Measurements from ENCODE around the gene LINGO1. TPM values are rescaled to one million over a fixed set of nuclear protein-coding genes. Genes with fewer than 3 reads are reported as not detected.

Gene LINGO1
- total RNA-seq, 4 donors from 2014 or later: 0.13 to 1.1 (median 1.0) TPM; not detected in 1

DNA sequence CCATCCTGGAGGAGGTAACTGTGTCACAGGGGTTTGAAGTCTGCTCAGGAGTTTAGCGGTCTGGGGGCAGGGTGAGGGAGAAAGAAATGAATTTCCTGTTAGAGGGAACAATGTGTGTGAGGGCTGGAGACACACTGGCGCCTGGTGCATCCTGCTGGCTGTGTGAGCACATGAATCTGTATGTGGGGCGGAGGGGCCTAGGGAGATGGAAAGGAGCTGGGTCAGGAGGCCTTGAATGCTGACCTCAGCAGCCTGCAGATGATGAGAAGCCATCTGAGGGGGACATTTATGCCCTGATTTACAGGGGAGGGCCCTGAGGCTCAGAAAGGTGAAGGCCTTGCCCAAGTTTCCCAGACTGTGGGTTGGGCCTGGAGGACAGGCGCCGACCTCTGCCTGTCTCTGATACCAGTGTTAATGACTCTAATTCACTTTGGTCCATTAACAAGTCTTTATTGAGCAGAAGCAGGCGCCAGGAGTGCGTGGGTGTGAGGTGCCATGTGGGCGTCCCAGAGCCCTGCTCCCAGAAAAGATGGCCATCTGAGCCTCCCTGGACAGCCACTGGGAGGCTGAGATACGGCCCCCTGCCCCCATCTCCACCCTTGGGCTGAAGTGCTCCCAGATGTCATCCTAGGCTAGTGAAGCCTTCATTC lies 34.8 kb downstream of the LINGO1 start:
- intact Hi-C loops (cut with DNase I): no loop called here
- WGBS, 2 donors: 89 to 90% methylated on average over 7 of the region's 9 CpGs

DNA sequence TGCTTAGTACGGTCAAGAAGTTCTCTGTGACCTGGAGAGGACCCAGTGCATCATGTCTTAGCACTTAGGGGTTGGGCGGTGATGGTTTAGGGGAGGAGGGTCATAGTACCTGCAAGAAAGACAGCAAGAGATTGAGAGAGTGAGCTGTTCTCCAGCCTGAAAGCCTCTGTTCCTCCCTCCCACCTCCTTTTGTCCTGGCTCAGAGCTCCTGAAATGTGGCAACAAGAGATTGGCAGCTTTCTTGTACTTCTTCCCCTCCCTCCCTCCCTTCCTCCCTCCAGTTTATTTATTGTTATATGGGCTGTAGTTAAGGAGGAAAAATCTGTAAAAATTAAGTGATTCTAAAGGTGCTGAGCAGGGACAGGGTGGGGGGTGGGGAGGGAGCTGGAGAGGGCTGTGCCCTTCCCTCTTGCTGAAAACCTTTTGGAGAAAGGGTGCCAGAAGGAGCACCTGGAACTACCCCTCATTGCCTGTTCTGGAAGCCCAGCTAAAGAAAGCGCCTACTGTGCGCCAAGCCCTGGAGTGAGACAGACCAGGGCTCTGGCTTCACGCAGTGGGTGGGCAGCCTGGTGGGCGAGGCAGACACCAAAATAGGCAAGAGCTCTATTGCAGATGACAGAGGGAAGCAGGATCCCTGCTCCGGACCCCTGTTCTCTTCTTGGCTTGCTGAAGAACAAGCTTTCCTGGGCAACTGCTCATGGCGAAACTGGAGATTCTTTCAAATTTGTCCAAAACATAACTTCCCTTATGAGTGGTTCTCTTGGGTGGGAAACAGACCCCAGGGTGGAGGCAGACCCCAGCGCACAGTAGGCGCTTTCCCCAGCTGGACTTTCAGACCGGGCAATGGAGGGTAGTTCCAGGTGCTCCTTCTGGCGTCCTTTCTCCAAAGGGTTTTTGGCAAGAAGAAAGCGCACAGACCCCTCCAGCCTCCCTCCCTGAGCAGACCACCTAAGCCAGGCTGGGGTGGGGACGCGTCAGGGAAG lies 35.6 kb downstream of the LINGO1 start:
- Histone ChIP-seq H3K36me3 (no peaks in the 10 kb centered on the region), H3K4me1 (no peaks in the 10 kb centered on the region), H3K4me3 (replicated peaks in 1 of 3) (no peak overlapping the region), H3K9me3 (no peaks in the 10 kb centered on the region), H3K27ac (no peak overlapping the region), H3K27me3 (no peaks in the 10 kb centered on the region)
- 94% methylated on average over 15 of the region's 15 CpGs for WGBS, 2 donors
- DNase-seq: no peak
- intact Hi-C loops (cut with DNase I): no loop called here
- no peak for TF ChIP-seq POLR2A (IDR thresholded peaks at IDR 0.05)
- TF ChIP-seq, protein P1, sequence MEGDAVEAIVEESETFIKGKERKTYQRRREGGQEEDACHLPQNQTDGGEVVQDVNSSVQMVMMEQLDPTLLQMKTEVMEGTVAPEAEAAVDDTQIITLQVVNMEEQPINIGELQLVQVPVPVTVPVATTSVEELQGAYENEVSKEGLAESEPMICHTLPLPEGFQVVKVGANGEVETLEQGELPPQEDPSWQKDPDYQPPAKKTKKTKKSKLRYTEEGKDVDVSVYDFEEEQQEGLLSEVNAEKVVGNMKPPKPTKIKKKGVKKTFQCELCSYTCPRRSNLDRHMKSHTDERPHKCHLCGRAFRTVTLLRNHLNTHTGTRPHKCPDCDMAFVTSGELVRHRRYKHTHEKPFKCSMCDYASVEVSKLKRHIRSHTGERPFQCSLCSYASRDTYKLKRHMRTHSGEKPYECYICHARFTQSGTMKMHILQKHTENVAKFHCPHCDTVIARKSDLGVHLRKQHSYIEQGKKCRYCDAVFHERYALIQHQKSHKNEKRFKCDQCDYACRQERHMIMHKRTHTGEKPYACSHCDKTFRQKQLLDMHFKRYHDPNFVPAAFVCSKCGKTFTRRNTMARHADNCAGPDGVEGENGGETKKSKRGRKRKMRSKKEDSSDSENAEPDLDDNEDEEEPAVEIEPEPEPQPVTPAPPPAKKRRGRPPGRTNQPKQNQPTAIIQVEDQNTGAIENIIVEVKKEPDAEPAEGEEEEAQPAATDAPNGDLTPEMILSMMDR (IDR thresholded peaks at IDR 0.05): no peak

More for the DNA sequence above, 34.8 kb downstream of the LINGO1 start:
- no peak for DNase-seq
- H3K9me3 ChIP-seq: no peaks in the 10 kb centered on the region
- H3K36me3 ChIP-seq: no peaks in the 10 kb centered on the region
- H3K27me3 ChIP-seq: no peaks in the 10 kb centered on the region
- no peak overlapping the region for H3K27ac ChIP-seq
- TF ChIP-seq, protein P1 (IDR thresholded peaks at IDR 0.05): no peak
- no peak for TF ChIP-seq POLR2A (IDR thresholded peaks at IDR 0.05)
- H3K4me3 ChIP-seq (replicated peaks in 1 of 3): no peak overlapping the region
- H3K4me1 ChIP-seq: no peaks in the 10 kb centered on the region

DNA sequence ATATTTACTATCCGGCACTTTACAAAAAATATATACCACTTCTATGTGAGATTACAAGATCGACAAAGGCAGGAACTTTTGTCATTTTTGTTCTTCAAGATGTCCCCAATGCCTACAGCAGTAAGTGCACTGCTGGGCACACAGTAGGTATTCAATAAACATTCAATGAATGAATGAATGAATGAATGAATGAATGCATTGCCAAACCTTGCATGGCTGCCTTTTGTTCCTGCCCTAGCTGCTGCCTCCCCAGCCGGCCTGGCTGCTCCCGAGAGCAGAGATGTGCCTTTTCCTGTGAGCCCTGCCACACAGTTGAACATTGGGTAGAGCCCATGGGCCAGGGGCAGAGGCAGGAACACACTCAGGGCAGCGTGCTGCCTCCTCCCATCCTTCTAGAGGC lies 37.5 kb downstream of the LINGO1 start:
- intact Hi-C loops (cut with DNase I): no loop called here
- Histone ChIP-seq H3K4me3 (replicated peaks in 1 of 3) (no peak overlapping the region), H3K36me3 (no peaks in the 10 kb centered on the region), H3K9me3 (no peaks in the 10 kb centered on the region), H3K27me3 (no peaks in the 10 kb centered on the region), H3K27ac (no peak overlapping the region), H3K4me1 (no peaks in the 10 kb centered on the region)
- WGBS, 2 donors: 90 to 97% methylated on average over 4 of the region's 5 CpGs
- no peak for TF ChIP-seq POLR2A (IDR thresholded peaks at IDR 0.05)
- TF ChIP-seq, protein P1 (IDR thresholded peaks at IDR 0.05): no peak
- no peak for DNase-seq

DNA sequence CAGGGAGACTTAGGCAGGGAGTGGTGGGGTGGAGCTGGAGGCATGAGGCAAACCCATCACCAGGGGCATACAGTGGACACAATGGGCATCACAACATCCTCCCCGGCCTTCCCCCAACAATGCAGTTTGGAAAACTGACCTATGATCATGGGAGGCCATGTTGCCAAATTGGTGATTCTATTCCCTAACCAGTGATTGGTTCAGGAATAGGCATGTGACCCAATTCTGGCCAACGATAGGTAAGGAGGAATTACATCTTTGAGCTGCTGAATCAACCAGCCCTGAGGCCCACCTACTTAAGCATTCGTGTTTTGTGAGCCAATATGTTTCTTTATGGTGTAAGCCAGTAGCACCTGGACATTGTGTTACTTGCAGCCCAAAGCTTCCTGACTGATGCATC lies 40.0 kb downstream of the LINGO1 start:
- Histone ChIP-seq H3K27me3 (no peaks in the 10 kb centered on the region), H3K9me3 (no peaks in the 10 kb centered on the region), H3K36me3 (no peaks in the 10 kb centered on the region), H3K27ac (no peak overlapping the region), H3K4me1 (no peaks in the 10 kb centered on the region), H3K4me3 (replicated peaks in 1 of 3) (no peak overlapping the region)
- TF ChIP-seq, protein P1 (IDR thresholded peaks at IDR 0.05): no peak
- no peak for TF ChIP-seq POLR2A (IDR thresholded peaks at IDR 0.05)
- WGBS, 2 donors: 60 to 64% methylated on average over 3 of the region's 3 CpGs
- DNase-seq: no peak
- intact Hi-C loops (cut with DNase I): no loop called here

Measured in thyroid gland (tissue), 4 donors.